GM19324 (cell line): ENCODE data around the gene ATP8B1.

Experiments used
- ATAC-seq: cut with Tn5 transposase; IDR thresholded peaks from one replicate; pipeline ENCODE4 v1.9.1; 2021; ENCODE audit warnings: mild to moderate bottlenecking, moderate library complexity; ENCODE audit not compliant: unreplicated experiment, low FRiP score

The ATP8B1 gene

GRCh38 chr18:57794951-57795728 lies 8.0 kb downstream of the ATP8B1 start:
- no peak for ATAC-seq

- ATAC-seq, result no peak
Observed at GRCh38 chr18:57793302-57793986, 9.7 kb downstream of the ATP8B1 start.

GRCh38 chr18:57792631-57793301 lies 10.3 kb downstream of the ATP8B1 start:
- no peak for ATAC-seq

- ATAC-seq, result no peak
Observed at GRCh38 chr18:57791911-57792310, 11.2 kb downstream of the ATP8B1 start.

- ATAC-seq, result no peak
Observed at GRCh38 chr18:57791192-57791591, 11.9 kb downstream of the ATP8B1 start.

GRCh38 chr18:57790316-57790715 lies 12.8 kb downstream of the ATP8B1 start:
- no peak for ATAC-seq

- ATAC-seq, result no peak
Observed at GRCh38 chr18:57789759-57790158, 13.4 kb downstream of the ATP8B1 start.

- no peak for ATAC-seq
Observed at GRCh38 chr18:57789090-57789489, 14.0 kb downstream of the ATP8B1 start.

GRCh38 chr18:57787068-57787685 lies 15.9 kb downstream of the ATP8B1 start:
- no peak for ATAC-seq

- no peak for ATAC-seq
Observed at GRCh38 chr18:57785751-57786437, 17.2 kb downstream of the ATP8B1 start.

- ATAC-seq, result no peak
Observed at GRCh38 chr18:57784801-57785114, 18.4 kb downstream of the ATP8B1 start.

GRCh38 chr18:57784034-57784800 lies 18.9 kb downstream of the ATP8B1 start:
- ATAC-seq, result no peak

GRCh38 chr18:57782049-57782448 lies 21.1 kb downstream of the ATP8B1 start:
- no peak for ATAC-seq

- ATAC-seq, result no peak
Observed at GRCh38 chr18:57780706-57781347, 22.3 kb downstream of the ATP8B1 start.

- ATAC-seq, result no peak
Observed at GRCh38 chr18:57780318-57780705, 22.8 kb downstream of the ATP8B1 start.

GRCh38 chr18:57776767-57777166 lies 26.3 kb downstream of the ATP8B1 start:
- ATAC-seq, result no peak

GRCh38 chr18:57776354-57776753 lies 26.8 kb downstream of the ATP8B1 start:
- no peak for ATAC-seq

GRCh38 chr18:57775937-57776336 lies 27.2 kb downstream of the ATP8B1 start:
- ATAC-seq, result no peak

- no peak for ATAC-seq
Observed at GRCh38 chr18:57772387-57772799, 30.7 kb downstream of the ATP8B1 start.
